ENCODE data around the gene INTS11. TPM values are rescaled to one million over a fixed set of nuclear protein-coding genes. Genes with fewer than 3 reads are reported as not detected.

INTS11 gene
- total RNA-seq, 1 donor from 2014 or later: 28.9 TPM

- no peak for FAIRE-seq
- peak in 1 of 2 donors; percentile 64 for DNase-seq (ENCODE audit: low spot score in 2 of 2)
These were observed 19.0 kb downstream of the INTS11 start for GRCh38 chr1:1305300-1306069.

GRCh38 chr1:1304331-1305299, 19.8 kb downstream of the INTS11 start:
- DNase-seq (ENCODE audit: low spot score in 2 of 2) (peak; percentile 84 to 89), FAIRE-seq (no peak)

DNA sequence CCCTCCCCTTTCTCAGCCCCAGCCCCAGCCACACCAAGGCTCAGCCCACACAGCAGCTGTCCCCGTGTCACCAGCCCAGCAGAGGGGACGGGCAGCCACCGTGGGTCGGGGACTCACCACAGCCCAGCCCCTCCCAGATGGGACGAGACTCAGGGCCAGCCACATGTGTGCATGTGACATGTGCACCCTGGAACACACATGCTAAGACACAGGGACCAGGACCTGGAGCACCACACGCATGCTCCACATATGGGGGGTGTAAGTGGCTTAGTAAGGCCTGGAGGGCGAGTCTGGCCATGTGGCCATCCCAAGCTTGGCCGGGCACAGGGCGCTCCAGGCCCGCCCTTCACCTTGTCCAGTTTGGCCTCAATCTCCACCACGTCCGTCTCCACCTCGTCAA, 20.7 kb downstream of the INTS11 start:
- FAIRE-seq: no peak
- no peak for DNase-seq (ENCODE audit: low spot score in 2 of 2)

GRCh38 chr1:1302951-1303509, 21.4 kb downstream of the INTS11 start:
- no peak for DNase-seq (ENCODE audit: low spot score in 2 of 2)
- FAIRE-seq: no peak

- FAIRE-seq (no peak), DNase-seq (ENCODE audit: low spot score in 2 of 2) (no peak)
These were observed 22.4 kb downstream of the INTS11 start for GRCh38 chr1:1302006-1302430.

GRCh38 chr1:1300352-1300739, 24.1 kb downstream of the INTS11 start:
- DNase-seq (ENCODE audit: low spot score in 2 of 2): no peak
- no peak for FAIRE-seq

- FAIRE-seq (no peak), DNase-seq (ENCODE audit: low spot score in 2 of 2) (no peak)
These were observed 24.6 kb downstream of the INTS11 start for GRCh38 chr1:1299686-1300351.

GRCh38 chr1:1298861-1299685, 25.4 kb downstream of the INTS11 start:
- FAIRE-seq (peak; percentile 53), DNase-seq (ENCODE audit: low spot score in 2 of 2) (peak; percentile 77 to 94)

DNA sequence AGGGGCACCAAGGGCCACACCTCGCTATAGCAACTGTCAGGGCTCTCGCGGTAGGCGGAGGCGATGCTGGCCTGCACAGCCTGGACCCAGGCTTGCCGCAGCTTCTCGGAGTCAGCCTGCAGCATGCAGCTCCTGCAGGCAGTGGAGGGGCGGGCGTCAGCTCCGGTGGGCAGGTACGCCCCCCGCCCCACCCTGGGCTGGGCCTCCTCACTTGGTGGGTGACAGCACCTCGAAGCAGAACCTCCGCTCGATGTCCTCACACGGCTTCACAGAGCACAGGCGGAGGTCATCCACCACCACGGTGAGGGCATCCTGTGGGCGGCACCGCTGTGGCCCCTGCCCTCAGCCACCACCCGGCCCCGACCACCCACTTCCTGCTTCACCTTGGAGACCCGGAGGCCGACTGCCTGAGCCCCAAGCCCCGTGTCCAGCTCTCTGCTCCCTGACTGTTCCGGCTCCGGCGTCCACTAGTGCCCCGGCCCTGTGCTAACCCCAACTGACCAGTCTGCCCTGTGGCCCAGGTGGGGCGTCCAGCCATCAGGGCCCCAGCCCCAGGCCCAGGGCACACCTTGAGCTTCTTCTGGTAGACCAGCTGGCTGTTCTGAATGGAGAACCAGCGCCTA, 26.5 kb downstream of the INTS11 start:
- FAIRE-seq (no peak), DNase-seq (ENCODE audit: low spot score in 2 of 2) (no peak)

GRCh38 chr1:1296070-1297061, 28.1 kb downstream of the INTS11 start:
- DNase-seq (ENCODE audit: low spot score in 2 of 2) (no peak), FAIRE-seq (no peak)

- no peak for FAIRE-seq
- no peak for DNase-seq (ENCODE audit: low spot score in 2 of 2)
These were observed 29.1 kb downstream of the INTS11 start for GRCh38 chr1:1295154-1295923.

GRCh38 chr1:1294250-1294890, 30.1 kb downstream of the INTS11 start:
- DNase-seq (ENCODE audit: low spot score in 2 of 2): no peak

GRCh38 chr1:1293263-1294249, 30.9 kb downstream of the INTS11 start:
- DNase-seq (ENCODE audit: low spot score in 2 of 2) (no peak), FAIRE-seq (no peak)

More at GRCh38 chr1:1294250-1294890, 30.1 kb downstream of the INTS11 start:
- FAIRE-seq: no peak

GRCh38 chr1:1292851-1293250, 31.6 kb downstream of the INTS11 start:
- no peak for FAIRE-seq
- no peak for DNase-seq (ENCODE audit: low spot score in 2 of 2)

GRCh38 chr1:1292442-1292779, 32.0 kb downstream of the INTS11 start:
- no peak for FAIRE-seq

More at GRCh38 chr1:1292442-1292779, 32.0 kb downstream of the INTS11 start:
- DNase-seq (ENCODE audit: low spot score in 2 of 2): no peak

Data from frontal cortex (tissue), 4 donors.